ENCODE results near the gene GFY. TPM values are rescaled to one million over a fixed set of nuclear protein-coding genes. Genes with fewer than 3 reads are reported as not detected.

GFY gene
- total RNA-seq, 4 donors from 2014 or later: not detected

- DNase-seq (ENCODE audit: low spot score in 2 of 2): no peak
- Histone ChIP-seq H3K27me3 (peaks cover 0 to 100% of the 10 kb centered on the region in 2 donors), H3K4me1 (peaks cover 0 to 4% (median 0%) of the 10 kb centered on the region in 4 donors), H3K36me3 (peaks cover 0 to 4% (median 0%) of the 10 kb centered on the region in 3 donors), H3K4me3 (no peak overlapping the region), H3K27ac (no peak overlapping the region), H3K9me3 (no peaks in the 10 kb centered on the region)
- TF ChIP-seq POLR2A (IDR thresholded peaks at IDR 0.05) (no peak), EP300 (IDR thresholded peaks at IDR 0.05) (no peak), CTCF (IDR thresholded peaks at IDR 0.05) (no peak)
- 85 to 88% methylated on average over 18 of the region's 18 CpGs for WGBS, 2 donors
Observed at GRCh38 chr19:49434907-49435583, 9.9 kb downstream of the GFY start.

GRCh38 chr19:49435670-49436069, 10.5 kb downstream of the GFY start:
- Histone ChIP-seq H3K4me1 (peaks cover 0 to 10% (median 0%) of the 10 kb centered on the region in 4 donors), H3K27me3 (peaks cover 0 to 100% of the 10 kb centered on the region in 2 donors), H3K4me3 (no peak overlapping the region), H3K27ac (no peak overlapping the region), H3K36me3 (no peaks in the 10 kb centered on the region), H3K9me3 (no peaks in the 10 kb centered on the region)
- WGBS, 2 donors: 82 to 86% methylated on average over 10 of the region's 10 CpGs
- TF ChIP-seq EP300 (IDR thresholded peaks at IDR 0.05): no peak
- no peak for TF ChIP-seq POLR2A (IDR thresholded peaks at IDR 0.05)
- TF ChIP-seq CTCF (IDR thresholded peaks at IDR 0.05): no peak
- no peak for DNase-seq (ENCODE audit: low spot score in 2 of 2)

- Histone ChIP-seq H3K36me3 (no peaks in the 10 kb centered on the region), H3K27me3 (peaks cover 0 to 98% of the 10 kb centered on the region in 2 donors), H3K9me3 (no peaks in the 10 kb centered on the region), H3K4me1 (peaks cover 0 to 18% (median 0%) of the 10 kb centered on the region in 4 donors), H3K27ac (no peak overlapping the region), H3K4me3 (no peak overlapping the region)
- no peak for DNase-seq (ENCODE audit: low spot score in 2 of 2)
- TF ChIP-seq POLR2A (IDR thresholded peaks at IDR 0.05) (no peak), CTCF (IDR thresholded peaks at IDR 0.05) (no peak), EP300 (IDR thresholded peaks at IDR 0.05) (no peak)
- 20 to 36% methylated on average over 29 to 42 of the region's 42 CpGs for WGBS, 2 donors
Observed at GRCh38 chr19:49436381-49437017, 11.3 kb downstream of the GFY start.

GRCh38 chr19:49437231-49437630, 12.0 kb downstream of the GFY start:
- no peaks in the 10 kb centered on the region for H3K9me3 ChIP-seq
- peaks cover 0 to 25% (median 0%) of the 10 kb centered on the region in 4 donors for H3K4me1 ChIP-seq
- no peak for TF ChIP-seq POLR2A (IDR thresholded peaks at IDR 0.05)
- no peak for TF ChIP-seq CTCF (IDR thresholded peaks at IDR 0.05)
- TF ChIP-seq EP300 (IDR thresholded peaks at IDR 0.05): no peak
- H3K27ac ChIP-seq: no peak overlapping the region
- peaks cover 0 to 98% of the 10 kb centered on the region in 2 donors for H3K27me3 ChIP-seq
- no peak overlapping the region for H3K4me3 ChIP-seq
- H3K36me3 ChIP-seq: no peaks in the 10 kb centered on the region
- no peak for DNase-seq (ENCODE audit: low spot score in 2 of 2)
- 20 to 29% methylated on average over 8 of the region's 8 CpGs for WGBS, 2 donors

GRCh38 chr19:49438261-49438660, 13.1 kb downstream of the GFY start:
- 27 to 28% methylated on average over 6 of the region's 6 CpGs for WGBS, 2 donors
- no peaks in the 10 kb centered on the region for H3K36me3 ChIP-seq
- peaks cover 0 to 33% (median 0%) of the 10 kb centered on the region in 4 donors for H3K4me1 ChIP-seq
- DNase-seq (ENCODE audit: low spot score in 2 of 2): no peak
- H3K27ac ChIP-seq: no peak overlapping the region
- TF ChIP-seq CTCF (IDR thresholded peaks at IDR 0.05): no peak
- TF ChIP-seq EP300 (IDR thresholded peaks at IDR 0.05): no peak
- TF ChIP-seq POLR2A (IDR thresholded peaks at IDR 0.05): no peak
- peaks cover 0 to 91% of the 10 kb centered on the region in 2 donors for H3K27me3 ChIP-seq
- H3K9me3 ChIP-seq: no peaks in the 10 kb centered on the region
- H3K4me3 ChIP-seq: no peak overlapping the region

All from tibial nerve (tissue), 4 donors.